SK-N-MC (cell line): Measurements from ENCODE around the gene ERG28.

ENCODE experiments used
- EZH2 ChIP-seq: fragments of 200-600 bp; sonication (generic); IDR thresholded peaks from one replicate; pipeline ENCODE4 v1.6.1; 2017; ENCODE audit warnings: antibody characterized with exemption
- POLR2AphosphoS5 ChIP-seq: IDR thresholded peaks from 2 replicates; pipeline ENCODE4 v1.6.1; 2012; ENCODE audit warnings: mild to moderate bottlenecking, low read depth, low read length, borderline replicate concordance

- TF ChIP-seq EZH2 = no peak
- TF ChIP-seq POLR2AphosphoS5 = no peak
These were observed 51.6 kb downstream of the ERG28 start for GRCh38 chr14:75609116-75609515.
